NCI-H2227 (cell line): ENCODE measurements around the gene PKD2L2.
"Not testable (repeated sequence)": the region's sequence is repeated elsewhere in the genome, so short reads cannot be mapped to it uniquely, and the experiment has no call there.

Source experiments
- DNase-seq: peaks from one replicate; lab custom pipeline; 2025; ENCODE audit not compliant: unreplicated experiment; lab: John Stamatoyannopoulos, UW

PKD2L2 gene

DNA sequence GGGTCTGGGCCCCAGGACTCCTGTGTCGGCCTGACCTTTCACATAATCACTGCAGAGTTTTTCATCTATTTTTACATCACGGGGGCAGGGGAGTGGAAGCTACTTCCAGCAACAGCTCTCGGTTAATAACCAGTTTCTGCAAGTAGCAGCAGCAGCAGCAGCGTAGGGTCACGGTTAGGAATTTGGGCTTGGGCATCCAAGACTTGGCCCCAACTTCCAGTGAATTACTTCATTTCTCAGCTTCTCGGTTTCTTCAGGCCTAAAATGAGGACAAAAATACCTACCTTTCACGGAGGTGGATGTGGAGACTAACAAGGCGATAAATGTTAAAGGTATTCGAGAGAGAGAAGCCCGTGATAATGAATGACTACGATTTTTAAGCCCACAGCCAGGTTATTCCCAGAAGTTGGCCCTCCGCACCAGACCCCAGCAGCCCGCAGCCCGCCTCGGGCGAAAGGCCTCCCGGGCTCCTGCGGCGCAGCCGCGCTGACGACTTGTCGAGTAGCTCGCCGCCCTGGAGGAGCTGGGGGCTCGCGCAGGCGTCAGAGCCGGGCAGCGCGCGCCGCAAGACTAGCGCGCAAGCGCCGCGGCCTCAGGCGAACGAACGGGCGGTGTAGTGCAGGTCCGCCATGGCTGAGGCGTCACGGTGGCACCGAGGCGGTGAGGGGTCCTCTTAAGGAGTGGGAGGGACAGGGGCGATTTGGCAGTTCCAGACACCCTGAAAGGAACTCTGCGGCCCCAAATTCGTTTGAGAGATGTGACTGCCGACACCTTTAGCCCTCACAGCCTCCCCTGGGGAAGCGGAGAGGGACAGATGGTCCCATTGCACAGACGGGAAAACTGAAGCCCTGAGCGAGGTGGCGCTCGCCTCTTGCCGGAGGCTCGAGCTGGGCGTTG is at the start of gene PKD2L2:
Gene PKD2L2 (plus strand): TSS at position 595 of the 897 bp plus-strand sequence. CDS start 35 bp downstream, at position 630.
- DNase-seq = peak; percentile 26

DNA sequence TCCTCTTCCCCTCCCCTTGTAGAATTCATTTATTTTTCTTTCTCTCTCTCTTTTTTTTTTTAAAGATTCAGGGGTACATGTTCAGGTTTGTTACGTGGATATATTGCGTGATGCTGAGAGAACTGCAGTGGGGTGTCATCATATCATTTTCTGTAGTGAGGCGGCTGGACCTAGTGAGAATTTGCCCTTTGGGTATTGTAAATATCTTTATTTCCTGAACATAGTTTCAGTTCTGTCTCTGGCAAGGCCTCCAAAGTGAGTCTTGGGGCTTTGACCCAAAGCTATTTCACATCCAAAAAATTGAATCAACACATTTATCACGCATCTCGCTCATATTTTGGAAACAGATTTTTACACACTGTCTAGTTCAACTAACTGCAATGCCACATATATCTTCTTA is 47.0 kb upstream of the PKD2L2 start:
- DNase-seq = no peak

DNA sequence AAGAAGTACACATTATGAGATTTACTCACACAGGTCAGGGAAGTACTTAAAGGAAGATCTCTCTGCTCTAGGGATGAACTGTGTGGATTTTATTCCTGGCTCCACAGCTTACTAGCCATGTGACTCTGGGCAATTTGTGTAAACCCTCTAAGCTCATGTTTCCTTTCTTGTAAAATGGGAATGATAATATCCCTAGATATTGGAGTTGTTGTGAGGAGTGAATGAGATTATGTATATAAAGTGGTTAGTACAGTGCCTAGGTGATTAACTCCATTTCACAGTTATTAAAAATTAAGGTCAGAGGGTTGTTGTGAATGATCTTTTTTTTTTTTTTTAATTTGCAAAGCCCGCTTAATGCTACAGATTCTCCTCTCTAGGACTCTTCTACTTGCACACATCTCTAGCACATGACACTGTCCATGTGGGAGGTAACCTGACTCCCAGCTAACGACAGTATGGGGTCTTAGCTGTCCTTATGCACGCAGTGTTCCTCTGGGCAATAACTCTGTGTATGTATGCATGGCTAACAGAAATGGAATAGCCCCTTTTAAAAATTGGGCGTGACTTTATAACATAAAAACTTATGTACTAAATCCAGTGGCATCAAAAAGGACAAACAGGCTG is 45.5 kb upstream of the PKD2L2 start:
- no peak for DNase-seq

DNA sequence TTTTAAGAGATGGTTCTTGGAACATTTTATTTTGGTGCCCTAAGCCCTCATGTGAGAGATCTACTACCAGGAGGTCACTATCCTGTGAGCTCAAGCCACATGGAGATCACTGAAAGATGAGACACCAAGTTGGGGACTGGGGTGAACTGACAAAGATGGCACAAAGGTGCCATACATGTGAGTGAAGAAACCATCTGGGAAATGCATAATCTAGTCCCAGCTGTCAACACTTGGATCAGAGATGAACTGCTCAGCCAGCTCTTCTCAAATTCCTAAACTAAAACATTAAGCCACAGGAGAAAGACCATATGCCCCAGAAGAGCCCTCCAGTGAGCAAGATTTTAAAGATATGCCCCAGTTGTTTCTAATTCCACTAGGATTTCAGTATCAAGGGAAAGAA is 43.8 kb upstream of the PKD2L2 start:
- no peak for DNase-seq

DNA sequence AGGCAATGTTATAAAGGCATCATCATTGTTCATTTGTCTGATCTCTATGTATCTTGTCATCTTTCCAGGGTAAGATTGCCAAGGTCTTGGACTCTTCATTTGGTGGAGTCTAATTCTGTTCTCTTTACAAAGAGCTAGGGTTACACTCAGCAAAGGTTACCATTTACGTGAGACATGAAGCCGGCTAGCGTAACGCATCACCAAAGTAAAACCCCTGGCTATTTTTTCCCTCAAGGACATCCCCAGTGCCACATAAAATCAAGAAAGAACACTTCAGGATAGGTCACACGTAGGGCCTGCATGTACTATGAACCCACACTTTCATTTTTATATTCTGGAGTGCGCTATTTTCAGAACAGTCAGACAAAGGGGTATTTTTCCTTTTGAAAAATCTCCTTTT is 41.6 kb upstream of the PKD2L2 start:
- no peak for DNase-seq

DNA sequence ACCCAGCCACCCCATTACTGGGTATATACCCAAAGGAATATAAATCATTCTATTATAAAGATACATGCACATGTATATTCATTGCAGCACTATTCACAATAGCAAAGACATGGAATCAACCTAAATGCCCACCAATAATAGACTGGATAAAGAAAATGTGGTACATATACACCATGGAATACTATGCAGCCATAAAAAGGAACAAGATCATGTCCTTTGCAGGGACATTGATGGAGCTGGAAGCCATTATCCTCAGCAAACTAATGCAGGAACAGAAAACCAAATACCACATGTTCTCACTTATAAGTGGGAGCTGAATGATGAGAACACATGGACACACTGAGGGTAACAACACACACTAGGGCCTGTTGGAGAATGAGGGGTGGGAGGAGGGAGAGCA is 36.1 kb upstream of the PKD2L2 start:
- not testable (repeated sequence) for DNase-seq

DNA sequence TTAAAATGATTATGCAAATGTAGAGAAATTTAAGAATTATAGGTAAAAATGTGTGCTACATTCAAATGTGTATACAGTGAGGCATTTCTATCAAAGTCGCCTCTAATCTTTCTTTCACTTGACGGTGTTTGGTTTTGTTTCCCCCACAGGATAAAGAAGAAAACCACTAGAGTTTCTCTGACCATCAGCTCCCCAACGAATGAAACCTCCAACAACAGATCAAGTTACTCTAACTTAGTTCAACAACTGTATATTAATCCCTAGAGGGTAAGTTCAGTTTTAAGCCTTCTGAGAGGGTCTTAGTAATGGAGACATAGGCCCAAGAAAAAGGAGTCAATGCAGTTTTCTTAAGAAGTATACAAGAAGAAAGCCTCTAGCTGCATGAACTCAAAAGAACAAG is 33.1 kb upstream of the PKD2L2 start:
- DNase-seq = no peak

DNA sequence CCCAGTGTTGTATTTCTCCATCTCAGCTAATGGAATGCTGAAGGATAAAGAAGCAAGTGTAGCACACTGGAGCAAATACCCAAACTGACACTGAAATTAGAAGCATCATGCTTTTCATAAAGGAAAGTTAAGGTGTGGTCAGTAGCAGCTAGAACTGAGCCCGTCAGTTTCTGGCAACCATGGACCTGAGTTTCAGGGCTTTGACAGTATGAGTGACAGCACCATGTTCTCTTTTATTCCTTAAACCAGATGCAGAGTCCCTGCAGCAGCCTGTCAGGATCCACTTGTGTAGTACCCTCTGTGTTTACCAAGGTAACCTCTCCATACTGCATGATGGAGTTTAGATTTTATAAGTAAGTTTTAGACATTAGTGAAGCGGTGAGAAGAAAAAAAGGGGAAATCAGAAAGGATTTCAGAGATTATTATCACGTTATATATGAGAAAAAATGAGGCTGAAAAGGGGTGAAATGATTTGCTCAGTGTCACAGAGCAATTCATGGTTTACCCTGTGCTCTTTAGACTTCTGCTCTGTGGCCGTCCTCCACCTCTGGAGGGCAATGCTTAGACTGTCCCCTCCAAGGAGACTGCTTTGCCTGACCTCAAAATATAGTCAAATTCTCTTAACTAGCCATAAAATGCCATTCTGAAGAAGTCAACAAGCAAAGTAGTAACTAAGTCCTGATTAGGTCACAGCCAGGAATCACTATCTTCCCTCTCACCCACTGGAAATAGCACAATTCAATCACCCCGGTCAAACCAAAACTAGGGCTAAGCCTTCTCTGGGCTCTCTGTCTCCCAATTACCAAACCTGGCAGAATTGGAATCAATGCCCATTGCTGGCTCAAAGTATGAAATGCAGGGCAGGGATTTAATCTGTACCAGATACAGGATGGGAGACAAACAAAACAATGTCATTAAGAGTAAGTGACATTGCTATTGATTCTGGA is 32.1 kb upstream of the PKD2L2 start:
- DNase-seq = no peak

DNA sequence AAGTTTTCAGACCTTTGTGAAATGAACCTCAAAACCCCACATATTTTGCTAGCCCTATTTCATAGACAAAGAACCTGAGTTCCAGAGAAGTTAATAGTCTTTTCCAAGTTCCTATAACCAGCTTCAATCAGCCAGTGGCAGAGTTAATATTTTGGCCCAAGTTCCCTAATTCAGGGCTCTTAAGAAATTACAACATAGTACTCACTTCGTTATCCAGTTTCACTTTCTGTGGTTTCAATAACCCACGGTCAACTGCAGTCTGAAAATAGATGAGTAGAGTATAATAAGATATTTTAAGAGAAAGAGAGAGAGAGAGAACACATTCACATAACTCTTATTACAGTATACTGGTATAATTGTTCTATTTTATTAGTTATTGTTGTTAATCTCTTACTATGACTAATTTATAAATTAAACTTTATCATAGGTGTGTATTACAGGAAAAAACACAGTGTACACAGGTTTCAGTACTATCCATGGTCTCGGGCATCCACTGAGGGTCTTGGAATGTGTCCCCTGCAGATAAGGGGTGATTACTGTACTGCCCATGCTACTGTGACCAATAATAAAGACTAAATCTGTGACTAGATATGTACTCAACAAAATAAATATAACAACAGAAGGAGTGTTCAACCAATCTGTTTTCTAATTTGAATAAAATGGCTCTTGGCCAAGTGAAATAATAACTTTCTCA is 30.9 kb upstream of the PKD2L2 start:
- DNase-seq = no peak

DNA sequence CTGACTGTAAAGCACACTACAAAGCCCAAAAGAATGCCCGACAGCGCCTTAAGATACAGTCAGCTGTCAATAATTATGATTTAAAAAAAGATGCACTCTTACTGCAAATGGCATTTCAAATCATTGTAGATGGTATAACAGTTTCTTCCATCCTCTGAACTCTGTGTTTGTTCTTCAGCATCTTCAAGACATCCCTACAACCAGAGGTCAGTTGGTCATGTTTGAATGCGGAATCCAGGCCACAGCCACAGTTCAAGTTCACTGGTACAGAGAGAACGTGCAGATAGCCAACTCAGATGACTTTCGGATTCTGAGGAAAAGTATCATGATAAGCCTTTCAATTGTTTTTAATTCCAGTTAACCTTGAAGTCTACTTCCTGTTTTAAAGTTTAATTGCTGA is 30.3 kb upstream of the PKD2L2 start:
- DNase-seq = no peak

DNA sequence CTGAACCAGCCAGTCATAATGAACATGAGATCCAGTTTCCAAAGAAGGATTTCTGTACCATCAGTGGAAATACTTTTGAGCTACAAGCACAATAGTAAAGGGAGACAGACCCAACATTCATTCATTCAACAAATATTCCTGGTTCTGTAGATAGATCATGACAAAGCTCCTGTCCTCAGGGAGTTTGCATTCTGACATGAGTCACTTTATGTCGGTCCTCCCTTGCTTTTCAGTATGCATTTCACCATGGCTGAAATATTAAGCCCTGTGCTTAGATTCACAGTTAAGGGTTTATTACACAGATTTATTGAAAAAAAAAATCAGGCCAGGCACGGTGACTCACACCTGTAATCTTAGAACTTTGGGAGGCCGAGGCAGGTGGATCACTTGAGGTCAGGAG is 27.0 kb upstream of the PKD2L2 start:
- no peak for DNase-seq

DNA sequence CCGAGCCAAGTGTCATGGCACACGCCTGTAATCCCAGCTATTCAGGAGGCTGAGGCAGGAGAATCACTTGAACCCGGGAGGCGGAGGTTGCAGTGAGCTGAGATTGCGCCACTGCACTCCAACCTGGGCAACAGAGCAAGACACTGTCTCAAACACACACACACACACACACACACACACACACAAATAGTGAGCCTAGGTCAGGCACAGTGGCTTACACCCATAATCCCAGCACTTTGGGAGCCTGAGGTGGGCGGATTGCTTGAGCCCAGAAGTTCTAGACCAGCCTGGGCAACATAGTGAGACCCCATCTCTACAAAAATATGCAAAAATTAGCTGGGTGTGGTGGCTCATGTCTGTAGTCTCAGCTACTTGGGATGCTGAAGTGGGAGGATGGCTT is 25.6 kb upstream of the PKD2L2 start:
- DNase-seq = not testable (repeated sequence)

DNA sequence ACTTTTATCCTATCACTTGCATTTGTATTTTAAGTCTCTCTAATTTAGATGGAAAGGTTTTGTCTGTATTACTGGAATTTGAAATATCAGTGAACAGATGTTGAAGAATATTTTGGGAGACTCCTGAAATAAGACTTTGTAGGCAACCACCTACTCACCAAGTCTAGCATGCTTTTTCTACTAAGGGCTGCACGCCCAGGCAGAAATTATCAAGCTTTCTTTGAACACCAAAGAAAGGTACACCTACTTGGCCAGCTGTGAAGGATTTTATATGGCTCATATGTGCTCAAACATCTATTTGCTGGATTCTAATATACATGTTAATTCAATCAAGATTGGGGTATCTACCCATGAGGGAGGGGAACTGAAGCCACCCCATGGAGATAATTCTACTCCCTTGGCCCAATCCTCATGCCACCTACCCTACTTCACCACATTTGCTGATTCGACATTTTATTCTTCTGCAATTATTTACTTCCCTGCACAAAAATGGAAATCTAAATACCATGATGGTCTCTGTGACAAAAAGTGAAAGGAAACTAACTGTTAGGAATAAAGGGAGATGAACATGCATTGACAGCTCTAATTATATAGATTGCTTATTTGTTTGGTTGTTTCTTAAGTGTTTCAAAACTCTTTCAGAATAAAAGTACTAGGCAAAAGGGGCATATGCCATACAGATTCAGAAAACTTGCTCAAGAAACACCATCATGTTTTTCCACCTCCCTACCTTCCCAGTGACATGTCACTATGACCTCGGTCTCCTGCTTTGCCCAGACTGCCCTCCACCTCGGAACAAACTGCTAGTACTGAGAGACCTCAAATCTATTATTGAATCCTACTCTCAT is 22.5 kb upstream of the PKD2L2 start:
- no peak for DNase-seq

DNA sequence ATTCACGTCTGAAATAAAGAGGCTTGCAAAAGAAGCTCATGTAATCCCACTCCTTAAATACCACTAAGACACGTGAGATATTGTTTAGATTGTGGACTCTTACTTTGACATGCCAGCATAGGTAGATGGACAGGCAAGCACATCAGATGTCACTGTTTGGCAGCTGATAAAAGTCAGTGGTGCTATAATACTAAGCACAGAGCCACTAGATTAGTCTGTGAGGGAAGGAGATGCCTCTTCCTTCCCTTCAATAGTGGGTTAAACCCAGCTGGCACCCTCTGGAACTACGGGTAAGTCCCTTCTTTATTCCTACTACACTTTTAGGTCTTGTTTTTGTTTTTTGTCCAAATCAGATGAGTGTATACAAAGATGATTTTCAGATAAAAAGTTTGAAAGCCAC is 21.6 kb upstream of the PKD2L2 start, which contains the start of gene MYOT:
Gene MYOT (plus strand): TSS at position 197 of the 400 bp plus-strand sequence. CDS start 2,792 bp downstream, outside the sequence.
- no peak for DNase-seq

DNA sequence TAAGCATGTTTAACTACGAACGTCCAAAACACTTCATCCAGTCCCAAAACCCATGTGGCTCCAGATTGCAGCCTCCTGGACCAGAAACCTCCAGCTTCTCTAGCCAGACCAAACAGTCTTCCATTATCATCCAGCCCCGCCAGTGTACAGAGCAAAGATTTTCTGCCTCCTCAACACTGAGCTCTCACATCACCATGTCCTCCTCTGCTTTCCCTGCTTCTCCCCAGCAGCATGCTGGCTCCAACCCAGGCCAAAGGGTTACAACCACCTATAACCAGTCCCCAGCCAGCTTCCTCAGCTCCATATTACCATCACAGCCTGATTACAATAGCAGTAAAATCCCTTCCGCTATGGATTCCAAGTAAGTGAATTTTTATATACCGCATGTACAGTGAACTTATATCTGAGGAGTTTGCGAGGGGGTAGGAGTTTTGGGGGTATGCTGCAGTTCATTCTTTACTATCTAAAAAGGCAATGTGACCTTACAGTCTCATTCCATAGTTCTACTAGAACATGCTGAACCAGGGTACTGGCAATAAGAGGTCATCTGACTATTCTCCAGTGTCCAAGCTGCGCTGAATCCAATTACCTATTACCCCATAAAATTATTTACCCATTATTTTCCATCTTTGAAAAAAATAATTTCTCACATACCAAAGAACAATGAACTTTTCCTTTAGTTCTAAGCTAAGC is 18.5 kb upstream of the PKD2L2 start:
- no peak for DNase-seq

DNA sequence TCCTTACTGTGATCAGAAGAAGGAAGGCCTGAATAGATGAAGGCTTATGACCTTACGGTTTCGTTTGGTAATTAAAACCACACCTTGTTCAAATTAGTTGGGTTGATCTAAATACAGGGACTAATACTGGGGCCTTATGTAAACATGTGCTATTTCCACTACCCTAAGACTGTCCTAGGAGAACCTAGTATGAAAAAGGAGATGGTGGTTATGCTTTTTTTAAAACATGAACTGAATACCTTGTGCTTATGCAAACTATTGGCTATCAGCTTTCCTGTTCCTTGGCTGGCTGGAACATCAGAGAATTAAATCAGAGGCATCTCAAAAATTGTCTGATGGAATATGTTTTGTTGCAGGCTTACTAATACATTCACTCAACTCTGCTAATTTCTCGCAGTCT is 17.7 kb upstream of the PKD2L2 start:
- DNase-seq = no peak

DNA sequence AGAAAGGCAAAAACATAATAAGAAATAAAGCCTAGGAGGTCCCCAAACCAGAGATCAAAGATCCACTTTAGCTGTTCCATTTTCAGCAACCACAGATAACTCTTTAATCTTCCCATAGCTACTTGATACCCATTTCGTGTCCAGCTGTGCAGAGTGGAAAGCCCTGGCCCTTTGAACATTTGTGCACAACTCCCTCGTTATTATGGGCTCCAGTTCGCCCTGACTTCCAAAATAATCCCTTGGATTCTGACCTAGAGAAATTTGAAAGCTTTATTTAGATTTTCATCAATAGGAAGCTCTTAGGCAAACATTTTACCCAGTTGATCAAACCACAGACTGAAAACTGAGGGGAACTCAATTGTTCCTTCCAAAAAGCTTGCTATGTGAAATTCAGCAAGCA is 16.8 kb upstream of the PKD2L2 start:
- no peak for DNase-seq

DNA sequence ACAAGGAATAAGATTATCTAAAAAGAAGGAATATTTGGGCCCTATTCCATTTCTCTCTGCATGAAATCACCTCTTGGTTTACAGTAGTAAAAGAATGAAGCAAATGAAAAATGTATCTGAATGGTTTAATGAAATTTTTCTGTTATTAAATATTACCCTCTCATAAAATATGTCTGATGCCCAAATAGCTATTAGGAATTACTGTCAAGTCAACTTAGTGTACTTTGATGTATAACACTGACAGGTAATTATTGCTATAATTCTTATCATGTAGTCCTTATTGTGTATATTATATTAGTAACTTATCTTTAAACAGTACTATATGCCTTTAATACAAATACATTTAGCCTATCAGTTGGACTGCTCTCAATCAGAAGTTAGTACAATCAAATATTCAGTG is 13.2 kb upstream of the PKD2L2 start:
- no peak for DNase-seq

DNA sequence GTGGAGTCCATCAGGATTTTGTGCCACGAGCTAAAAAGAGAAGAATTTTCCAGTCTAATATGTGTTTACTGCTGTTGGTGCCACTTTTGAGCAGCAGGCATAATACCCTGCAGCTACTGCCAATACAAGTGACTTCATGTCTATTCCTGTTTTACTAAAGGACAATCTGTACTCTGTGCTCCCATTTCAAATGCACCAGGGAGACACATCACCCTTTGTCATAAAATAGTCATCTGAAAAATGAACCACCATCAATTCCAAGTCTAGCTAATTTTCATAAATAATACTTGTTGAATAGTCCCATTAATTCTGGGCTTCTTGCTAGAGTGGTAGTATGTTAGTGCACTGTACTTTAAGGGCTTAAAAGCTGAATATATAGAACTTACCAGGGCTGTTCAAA is 8.9 kb upstream of the PKD2L2 start:
- DNase-seq = no peak
